ENCODE results near the gene SLC25A41. TPM values are rescaled to one million over a fixed set of nuclear protein-coding genes. Genes with fewer than 3 reads are reported as not detected.

The SLC25A41 gene
- total and polyA plus RNA-seq, 4 donors: 0.23 to 1.8 TPM; not detected in 2

- Histone ChIP-seq H3K4me1 (ENCODE audit: control insufficient read depth in 1 of 2, insufficient read depth in 2 of 2, low read length in 2 of 2) (no peaks in the 10 kb centered on the region), H3K36me3 (ENCODE audit: control insufficient read depth in 1 of 2, insufficient read depth in 2 of 2, low read length in 1 of 2) (peaks cover 4 to 22% of the 10 kb centered on the region in 2 donors), H3K4me3 (ENCODE audit: low read length in 2 of 2) (no peak overlapping the region), H3K27ac (ENCODE audit: low read depth in 1 of 2, low read length in 2 of 2) (no peak overlapping the region), H3K9me3 (ENCODE audit: control insufficient read depth, low read length) (no peaks in the 10 kb centered on the region), H3K27me3 (ENCODE audit: control insufficient read depth in 1 of 2, insufficient read depth in 2 of 2, low read length in 1 of 2) (no peaks in the 10 kb centered on the region)
- 69 to 74% methylated on average over 9 of the region's 9 CpGs for WGBS, 2 donors
- DNase-seq (no peak), ATAC-seq (ENCODE audit: low FRiP score) (no peak)
- intact Hi-C loops (cut with DNase I): no loop called here
Measured at GRCh38 chr19:6378486-6378885, 55.1 kb downstream of the SLC25A41 start.

DNA sequence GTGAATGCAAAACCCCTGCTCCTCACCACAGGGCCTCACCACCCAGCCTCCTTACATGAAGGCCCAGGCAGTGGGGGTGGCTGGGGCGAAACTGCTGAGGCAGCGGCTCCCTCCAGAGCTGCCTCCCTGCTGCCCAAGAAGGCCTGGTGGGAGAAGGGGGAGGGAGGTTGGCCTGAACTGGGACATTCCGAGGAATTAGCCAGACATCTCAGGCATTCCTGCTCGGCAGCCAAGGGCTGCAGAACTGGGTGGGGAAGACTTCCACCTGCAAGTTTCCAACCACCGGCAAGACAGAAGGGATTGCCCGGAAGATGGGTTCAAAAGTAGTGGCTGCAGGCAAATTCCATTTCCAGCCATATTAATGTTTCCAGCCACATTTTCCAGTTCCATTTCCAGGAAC, 55.5 kb downstream of the SLC25A41 start:
- Histone ChIP-seq H3K36me3 (ENCODE audit: control insufficient read depth in 1 of 2, insufficient read depth in 2 of 2, low read length in 1 of 2) (peaks cover under 1 to 19% of the 10 kb centered on the region in 2 donors), H3K4me3 (ENCODE audit: low read length in 2 of 2) (no peak overlapping the region), H3K27me3 (ENCODE audit: control insufficient read depth in 1 of 2, insufficient read depth in 2 of 2, low read length in 1 of 2) (no peaks in the 10 kb centered on the region), H3K9me3 (ENCODE audit: control insufficient read depth, low read length) (no peaks in the 10 kb centered on the region), H3K27ac (ENCODE audit: low read depth in 1 of 2, low read length in 2 of 2) (no peak overlapping the region), H3K4me1 (ENCODE audit: control insufficient read depth in 1 of 2, insufficient read depth in 2 of 2, low read length in 2 of 2) (no peaks in the 10 kb centered on the region)
- intact Hi-C loops (cut with DNase I): no loop called here
- peak in 1 of 2 donors; percentile 70 for DNase-seq
- ATAC-seq (ENCODE audit: low FRiP score): no peak
- WGBS, 2 donors: 7 to 9% methylated on average over 6 of the region's 6 CpGs

GRCh38 chr19:6376512-6377190, 56.9 kb downstream of the SLC25A41 start:
- no peak for ATAC-seq (ENCODE audit: low FRiP score)
- 73 to 74% methylated on average over 19 of the region's 19 CpGs for WGBS, 2 donors
- no peak overlapping the region for H3K4me3 ChIP-seq (ENCODE audit: low read length in 2 of 2)
- no peak overlapping the region for H3K27ac ChIP-seq (ENCODE audit: low read depth in 1 of 2, low read length in 2 of 2)
- H3K36me3 ChIP-seq (ENCODE audit: control insufficient read depth in 1 of 2, insufficient read depth in 2 of 2, low read length in 1 of 2): peaks cover 0 to 17% of the 10 kb centered on the region in 2 donors
- intact Hi-C loops (cut with DNase I): no loop called here
- no peak for DNase-seq
- no peaks in the 10 kb centered on the region for H3K9me3 ChIP-seq (ENCODE audit: control insufficient read depth, low read length)
- no peaks in the 10 kb centered on the region for H3K27me3 ChIP-seq (ENCODE audit: control insufficient read depth in 1 of 2, insufficient read depth in 2 of 2, low read length in 1 of 2)
- H3K4me1 ChIP-seq (ENCODE audit: control insufficient read depth in 1 of 2, insufficient read depth in 2 of 2, low read length in 2 of 2): no peaks in the 10 kb centered on the region

Small RNA genes within 50 kb of the gene (microRNA-seq; reads per million reads assigned to microRNA genes)
- gene MIR3940 (6.0 to 6.6 reads per million in 2 donors), gene MIR6790 (0 reads per million in 2 donors), gene MIR6885 (0 to 5.4 reads per million in 2 donors)

Other genes starting within 250 kb of the SLC25A41 start
- gene MLLT1, start 153.8 kb downstream of the SLC25A41 start, total RNA-seq: 10 to 100 TPM; 54.8 to 55.5 TPM
- 10 to 100 TPM; 14.9 to 34.3 TPM for gene MLLT1, start 153.8 kb downstream of the SLC25A41 start, polyA plus RNA-seq
- gene ACER1, start 100.2 kb downstream of the SLC25A41 start, total RNA-seq: not detected
- under 1 TPM in 1 of 2 donors, not detected in 1; 0.10 TPM for gene ACER1, start 100.2 kb downstream of the SLC25A41 start, polyA plus RNA-seq
- gene CLPP, start 72.2 kb downstream of the SLC25A41 start, total RNA-seq: 10 to 100 TPM; 46.7 to 47.8 TPM
- gene CLPP, start 72.2 kb downstream of the SLC25A41 start, polyA plus RNA-seq: 10 to 100 TPM; 44.8 to 52.9 TPM
- 10 to 100 TPM; 36.5 to 44.6 TPM for gene ALKBH7, start 61.0 kb downstream of the SLC25A41 start, total RNA-seq
- 100 to 1,000 TPM in 1 of 2 donors, 10 to 100 TPM in 1; 87.5 to 124 TPM for gene ALKBH7, start 61.0 kb downstream of the SLC25A41 start, polyA plus RNA-seq
- gene PSPN, start 57.8 kb downstream of the SLC25A41 start, total RNA-seq: 1 to 10 TPM; 1.0 to 2.2 TPM
- 1 to 10 TPM in 1 of 2 donors, under 1 TPM in 1; 0.95 to 1.1 TPM for gene PSPN, start 57.8 kb downstream of the SLC25A41 start, polyA plus RNA-seq
- gene GTF2F1, start 40.6 kb downstream of the SLC25A41 start, total RNA-seq: 10 to 100 TPM; 35.7 to 45.2 TPM
- gene GTF2F1, start 40.6 kb downstream of the SLC25A41 start, polyA plus RNA-seq: 10 to 100 TPM; 41.7 to 59.4 TPM
- 100 to 1,000 TPM; 137 to 151 TPM for gene KHSRP, start 9.0 kb downstream of the SLC25A41 start, total RNA-seq
- gene KHSRP, start 9.0 kb downstream of the SLC25A41 start, polyA plus RNA-seq: 10 to 100 TPM; 69.7 to 81.1 TPM
- gene SLC25A23, start 26.0 kb upstream of the SLC25A41 start, total RNA-seq: 10 to 100 TPM; 52.8 to 59.0 TPM
- 10 to 100 TPM; 37.9 to 48.1 TPM for gene SLC25A23, start 26.0 kb upstream of the SLC25A41 start, polyA plus RNA-seq
- not detected for gene CRB3, start 30.5 kb upstream of the SLC25A41 start, total RNA-seq
- gene CRB3, start 30.5 kb upstream of the SLC25A41 start, polyA plus RNA-seq: 10 to 100 TPM in 1 of 2 donors, under 1 TPM in 1; 0.38 to 13.9 TPM
- gene DENND1C, start 48.0 kb upstream of the SLC25A41 start, total RNA-seq: 1 to 10 TPM; 3.9 to 7.6 TPM
- gene DENND1C, start 48.0 kb upstream of the SLC25A41 start, polyA plus RNA-seq: 1 to 10 TPM in 1 of 2 donors, under 1 TPM in 1; 0.20 to 1.9 TPM
- under 1 TPM; 0.68 to 0.90 TPM for gene TUBB4A, start 68.5 kb upstream of the SLC25A41 start, total RNA-seq
- gene TUBB4A, start 68.5 kb upstream of the SLC25A41 start, polyA plus RNA-seq: not detected
- 1 to 10 TPM; 1.2 to 1.6 TPM for gene TNFSF9, start 97.3 kb upstream of the SLC25A41 start, total RNA-seq
- gene TNFSF9, start 97.3 kb upstream of the SLC25A41 start, polyA plus RNA-seq: not detected
- under 1 TPM in 1 of 2 donors, not detected in 1; 0.42 TPM for gene CD70, start 157.4 kb upstream of the SLC25A41 start, total RNA-seq
- gene CD70, start 157.4 kb upstream of the SLC25A41 start, polyA plus RNA-seq: not detected
- gene TNFSF14, start 236.4 kb upstream of the SLC25A41 start, total RNA-seq: 10 to 100 TPM in 1 of 2 donors, 1 to 10 TPM in 1; 6.9 to 36.8 TPM
- under 1 TPM in 1 of 2 donors, not detected in 1; 0.13 TPM for gene TNFSF14, start 236.4 kb upstream of the SLC25A41 start, polyA plus RNA-seq

All from aorta (tissue), 5 donors.